Esophagus squamous epithelium (tissue), 4 donors: ENCODE results near the gene FGF14.

Experiments used
- POLR2A ChIP-seq, 4 donors: fragments of 450-650 bp; IDR thresholded peaks; one replicate each; pipeline ENCODE4 v1.6.1; 2017; ENCODE audit warnings: antibody characterized with exemption in 4 of 4, mild to moderate bottlenecking in 4 of 4, moderate library complexity in 3 of 4
- TF ChIP-seq, protein P1 (sequence below), 6 experiments: fragments of 450-650 bp in 4 of 6; fragments of 200-600 bp in 2 of 6; sonication (generic) in 2 of 6; IDR thresholded peaks; one replicate each; pipeline ENCODE4 v1.5.1; 2016 to 2019; ENCODE audit warnings: antibody characterized with exemption in 6 of 6, mild to moderate bottlenecking in 4 of 6, moderate library complexity in 4 of 6

DNA sequence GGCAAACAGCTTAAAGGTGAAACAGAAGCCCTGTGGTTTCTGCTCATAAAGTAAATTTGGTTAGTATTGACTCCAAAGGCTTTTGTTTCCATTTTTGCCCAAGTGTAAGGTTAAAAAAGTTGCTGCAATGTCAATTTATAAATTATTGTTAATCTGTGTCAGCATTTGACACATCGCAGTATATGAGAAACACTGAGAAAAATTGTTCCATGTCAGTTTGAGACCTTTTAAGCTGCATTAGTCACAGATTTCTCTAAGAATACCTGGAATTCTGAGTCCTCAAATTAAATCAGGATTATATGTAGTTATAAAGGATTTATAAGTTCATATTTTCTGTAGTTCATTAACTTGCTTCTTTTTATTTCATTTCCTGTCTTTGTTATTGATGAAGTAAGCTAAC, 78.8 kb downstream of the FGF14 start:
- TF ChIP-seq, protein P1, sequence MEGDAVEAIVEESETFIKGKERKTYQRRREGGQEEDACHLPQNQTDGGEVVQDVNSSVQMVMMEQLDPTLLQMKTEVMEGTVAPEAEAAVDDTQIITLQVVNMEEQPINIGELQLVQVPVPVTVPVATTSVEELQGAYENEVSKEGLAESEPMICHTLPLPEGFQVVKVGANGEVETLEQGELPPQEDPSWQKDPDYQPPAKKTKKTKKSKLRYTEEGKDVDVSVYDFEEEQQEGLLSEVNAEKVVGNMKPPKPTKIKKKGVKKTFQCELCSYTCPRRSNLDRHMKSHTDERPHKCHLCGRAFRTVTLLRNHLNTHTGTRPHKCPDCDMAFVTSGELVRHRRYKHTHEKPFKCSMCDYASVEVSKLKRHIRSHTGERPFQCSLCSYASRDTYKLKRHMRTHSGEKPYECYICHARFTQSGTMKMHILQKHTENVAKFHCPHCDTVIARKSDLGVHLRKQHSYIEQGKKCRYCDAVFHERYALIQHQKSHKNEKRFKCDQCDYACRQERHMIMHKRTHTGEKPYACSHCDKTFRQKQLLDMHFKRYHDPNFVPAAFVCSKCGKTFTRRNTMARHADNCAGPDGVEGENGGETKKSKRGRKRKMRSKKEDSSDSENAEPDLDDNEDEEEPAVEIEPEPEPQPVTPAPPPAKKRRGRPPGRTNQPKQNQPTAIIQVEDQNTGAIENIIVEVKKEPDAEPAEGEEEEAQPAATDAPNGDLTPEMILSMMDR (IDR thresholded peaks at IDR 0.05): no peak
- TF ChIP-seq POLR2A (IDR thresholded peaks at IDR 0.05): no peak
